ENCODE data around the gene TENM4.

TENM4 gene

DNA sequence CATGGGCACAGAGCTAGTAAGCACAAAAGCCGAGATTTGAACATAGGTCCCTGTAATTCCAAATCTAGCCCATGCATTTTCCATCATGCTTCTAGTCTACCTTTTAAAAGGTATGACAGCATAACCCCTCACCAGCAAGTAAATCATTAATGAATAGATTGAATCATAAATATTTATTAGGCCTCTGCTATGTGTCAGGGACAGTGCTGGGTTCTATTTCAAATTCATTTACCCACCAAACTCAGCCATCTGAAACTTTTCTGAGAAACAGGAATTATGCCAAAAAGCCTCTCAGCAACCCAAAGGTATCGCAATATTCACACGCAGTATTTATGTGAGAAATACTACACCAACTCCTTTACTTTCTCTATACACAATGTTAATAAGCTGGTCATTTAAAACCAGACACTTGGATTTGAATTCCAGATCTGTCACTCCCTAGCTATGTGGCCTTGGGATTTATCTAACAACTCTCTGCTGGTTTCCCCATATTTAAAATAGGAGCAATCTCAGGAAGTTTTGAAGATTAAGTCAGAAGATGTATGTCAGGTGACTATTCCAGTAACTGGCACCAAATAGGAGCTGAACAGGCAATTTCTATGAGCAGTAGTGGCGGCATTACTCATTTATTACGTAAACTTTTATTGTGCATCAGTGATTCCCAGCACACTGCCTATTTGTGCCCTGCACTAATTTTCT is 191.4 kb downstream of the TENM4 start:
- Histone ChIP-seq H3K4me1 (ENCODE audit: control insufficient read depth, insufficient read depth, low read length, unreplicated experiment) (no peaks in the 10 kb centered on the region), H3K36me3 (ENCODE audit: insufficient read depth, low read length) (no peaks in the 10 kb centered on the region), H3K4me3 (ENCODE audit: low read depth, low read length) (no peak overlapping the region), H2AFZ (ENCODE audit: low read length, unreplicated experiment) (no peak overlapping the region), H3K27me3 (ENCODE audit: insufficient read depth, low read length) (no peaks in the 10 kb centered on the region), H3K27ac (ENCODE audit: low read depth, low read length) (no peak overlapping the region), H3K79me2 (ENCODE audit: control insufficient read depth, insufficient read depth, low read length, unreplicated experiment) (no peaks in the 10 kb centered on the region)

DNA sequence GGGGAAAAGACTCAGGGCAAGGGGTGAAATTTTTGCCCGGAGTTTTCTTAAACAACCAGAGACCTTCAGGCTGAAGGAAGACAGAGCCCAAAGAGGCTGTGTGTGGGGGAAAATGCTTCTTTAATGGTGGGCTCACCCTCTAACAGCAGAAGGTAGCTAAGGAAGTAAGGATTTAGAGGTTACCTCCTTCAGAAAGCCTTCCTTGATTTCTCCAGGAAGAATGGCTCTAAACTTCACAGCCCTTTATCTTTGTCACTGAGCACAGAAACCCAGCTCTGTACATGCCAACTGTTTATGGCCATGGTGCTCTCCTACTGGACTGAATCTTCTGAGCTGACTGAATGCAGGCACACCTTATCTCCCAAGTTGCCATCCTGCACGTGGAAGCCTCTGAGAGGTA is 196.0 kb downstream of the TENM4 start:
- no peak overlapping the region for H2AFZ ChIP-seq (ENCODE audit: low read length, unreplicated experiment)
- H3K27me3 ChIP-seq (ENCODE audit: insufficient read depth, low read length), result no peaks in the 10 kb centered on the region
- H3K79me2 ChIP-seq (ENCODE audit: control insufficient read depth, insufficient read depth, low read length, unreplicated experiment), result no peaks in the 10 kb centered on the region
- no peaks in the 10 kb centered on the region for H3K36me3 ChIP-seq (ENCODE audit: insufficient read depth, low read length)
- no peaks in the 10 kb centered on the region for H3K4me1 ChIP-seq (ENCODE audit: control insufficient read depth, insufficient read depth, low read length, unreplicated experiment)
- no peak overlapping the region for H3K27ac ChIP-seq (ENCODE audit: low read depth, low read length)
- no peak overlapping the region for H3K4me3 ChIP-seq (ENCODE audit: low read depth, low read length)

DNA sequence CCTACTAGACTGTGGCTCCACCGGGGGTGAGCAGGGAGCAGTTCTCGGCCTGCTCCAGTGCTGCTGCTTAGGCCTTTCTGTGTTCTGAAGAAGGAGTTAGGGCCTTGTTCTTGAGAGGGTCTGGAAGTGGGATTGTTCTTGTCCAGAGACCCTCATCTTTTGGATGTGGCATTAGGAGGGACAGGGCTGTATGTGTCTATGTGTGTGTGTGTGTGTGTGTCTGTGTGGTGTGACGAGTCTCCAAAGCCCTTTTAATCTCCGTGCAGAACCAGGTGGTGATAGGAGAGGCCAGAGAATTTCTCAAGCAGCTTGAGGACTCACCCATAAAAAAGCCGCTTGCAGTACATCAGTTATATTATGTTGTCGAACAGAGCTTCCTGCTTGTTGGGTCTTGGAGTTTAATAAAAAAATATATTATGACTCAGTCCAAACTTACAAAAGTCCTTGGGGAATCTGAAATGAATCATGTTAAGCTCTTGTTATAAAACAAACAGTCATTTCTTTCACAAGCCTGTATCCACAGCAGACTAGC is 196.5 kb downstream of the TENM4 start:
- no peaks in the 10 kb centered on the region for H3K36me3 ChIP-seq (ENCODE audit: insufficient read depth, low read length)

DNA sequence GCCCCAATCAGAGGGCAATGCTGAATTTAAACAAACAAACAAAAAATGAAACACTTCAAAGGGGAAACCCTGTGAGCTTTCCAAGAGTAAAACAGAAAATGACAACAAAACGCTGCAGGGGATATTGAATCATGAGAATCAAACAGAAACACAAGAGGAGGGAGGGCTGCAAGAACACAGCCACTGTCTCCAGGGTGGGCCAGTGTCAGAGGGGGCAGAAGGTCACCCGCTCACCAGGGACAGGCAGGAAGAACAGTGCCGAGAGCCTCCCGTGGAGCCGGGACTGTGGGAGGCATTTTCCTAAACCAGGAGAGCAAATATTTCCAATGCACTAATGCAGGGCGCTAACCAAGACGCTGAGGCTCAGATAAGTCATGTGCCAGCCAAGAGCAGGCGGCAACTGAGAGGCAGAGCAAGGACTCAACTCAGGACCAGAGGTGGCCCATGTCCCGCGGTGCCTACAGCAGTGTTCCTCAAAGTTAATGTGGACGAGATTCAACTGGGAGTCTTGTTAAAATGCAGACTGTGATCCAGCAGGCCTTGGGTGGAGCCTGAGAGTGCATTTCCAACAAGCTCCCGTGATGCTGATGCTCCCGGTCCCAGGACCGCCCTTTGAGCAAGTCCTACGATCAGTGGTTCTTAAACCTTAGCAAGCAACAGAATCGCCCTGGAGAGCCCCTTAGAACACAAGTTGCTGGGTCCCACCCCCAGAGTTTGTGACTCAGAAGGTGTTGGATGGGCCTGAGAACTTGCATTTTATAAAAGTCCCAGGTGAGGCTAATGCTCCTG is 197.2 kb downstream of the TENM4 start:
- no peak overlapping the region for H3K27ac ChIP-seq (ENCODE audit: low read depth, low read length)
- H3K36me3 ChIP-seq (ENCODE audit: insufficient read depth, low read length), result no peaks in the 10 kb centered on the region
- no peak overlapping the region for H3K4me3 ChIP-seq (ENCODE audit: low read depth, low read length)
- H3K79me2 ChIP-seq (ENCODE audit: control insufficient read depth, insufficient read depth, low read length, unreplicated experiment), result no peaks in the 10 kb centered on the region
- H3K4me1 ChIP-seq (ENCODE audit: control insufficient read depth, insufficient read depth, low read length, unreplicated experiment), result no peaks in the 10 kb centered on the region
- H2AFZ ChIP-seq (ENCODE audit: low read length, unreplicated experiment), result no peak overlapping the region
- no peaks in the 10 kb centered on the region for H3K27me3 ChIP-seq (ENCODE audit: insufficient read depth, low read length)

More for the DNA sequence above, 196.5 kb downstream of the TENM4 start:
- H3K79me2 ChIP-seq (ENCODE audit: control insufficient read depth, insufficient read depth, low read length, unreplicated experiment), result no peaks in the 10 kb centered on the region
- no peak overlapping the region for H3K27ac ChIP-seq (ENCODE audit: low read depth, low read length)
- H3K27me3 ChIP-seq (ENCODE audit: insufficient read depth, low read length), result no peaks in the 10 kb centered on the region
- H3K4me1 ChIP-seq (ENCODE audit: control insufficient read depth, insufficient read depth, low read length, unreplicated experiment), result no peaks in the 10 kb centered on the region
- H2AFZ ChIP-seq (ENCODE audit: low read length, unreplicated experiment), result no peak overlapping the region
- no peak overlapping the region for H3K4me3 ChIP-seq (ENCODE audit: low read depth, low read length)

DNA sequence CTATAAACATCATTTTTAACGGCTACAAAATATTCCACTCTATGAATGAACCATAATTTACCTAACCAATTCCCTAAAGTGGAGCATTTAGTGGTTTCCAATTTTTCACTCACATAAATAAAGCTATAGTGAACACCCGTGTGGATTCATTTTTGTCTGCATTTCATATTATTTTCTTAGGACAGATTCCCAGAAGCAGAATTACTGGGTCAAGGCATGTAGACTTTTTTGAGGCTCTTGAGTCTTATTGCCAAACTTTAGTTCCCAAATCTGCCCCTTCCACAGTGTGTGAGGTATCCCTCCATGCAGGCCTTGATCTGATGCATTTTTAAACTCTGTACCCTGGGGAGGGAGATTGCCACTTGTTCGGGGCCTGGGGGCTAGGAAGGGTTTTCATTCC is 198.2 kb downstream of the TENM4 start:
- Histone ChIP-seq H3K4me3 (ENCODE audit: low read depth, low read length) (no peak overlapping the region), H3K27ac (ENCODE audit: low read depth, low read length) (no peak overlapping the region)

DNA sequence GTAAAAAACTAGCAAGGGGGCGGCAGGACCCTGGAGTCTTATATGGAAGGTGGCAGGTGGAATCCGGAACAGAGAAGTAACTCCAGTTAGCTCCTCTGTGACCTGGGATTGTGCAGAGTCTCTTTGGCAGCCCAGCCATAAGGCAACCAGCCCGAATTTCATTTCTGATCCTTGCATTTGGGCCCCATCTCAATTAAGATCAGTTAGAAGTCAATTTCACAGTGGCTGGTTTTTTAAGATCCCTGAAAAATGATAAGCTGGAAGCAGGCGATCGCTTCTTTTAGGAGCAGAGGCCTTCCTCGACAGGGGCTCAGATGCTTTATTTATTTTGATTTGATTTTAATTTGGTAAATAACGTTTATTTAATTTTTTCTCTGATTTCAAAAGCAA is 199.0 kb downstream of the TENM4 start:
- no peaks in the 10 kb centered on the region for H3K4me1 ChIP-seq (ENCODE audit: control insufficient read depth, insufficient read depth, low read length, unreplicated experiment)
- H3K36me3 ChIP-seq (ENCODE audit: insufficient read depth, low read length), result no peaks in the 10 kb centered on the region
- no peak overlapping the region for H3K4me3 ChIP-seq (ENCODE audit: low read depth, low read length)
- H3K79me2 ChIP-seq (ENCODE audit: control insufficient read depth, insufficient read depth, low read length, unreplicated experiment), result no peaks in the 10 kb centered on the region
- H3K27me3 ChIP-seq (ENCODE audit: insufficient read depth, low read length), result no peaks in the 10 kb centered on the region
- H2AFZ ChIP-seq (ENCODE audit: low read length, unreplicated experiment), result no peak overlapping the region
- no peak overlapping the region for H3K27ac ChIP-seq (ENCODE audit: low read depth, low read length)

More for the DNA sequence above, 198.2 kb downstream of the TENM4 start:
- no peak overlapping the region for H2AFZ ChIP-seq (ENCODE audit: low read length, unreplicated experiment)
- no peaks in the 10 kb centered on the region for H3K36me3 ChIP-seq (ENCODE audit: insufficient read depth, low read length)
- H3K4me1 ChIP-seq (ENCODE audit: control insufficient read depth, insufficient read depth, low read length, unreplicated experiment), result no peaks in the 10 kb centered on the region
- H3K27me3 ChIP-seq (ENCODE audit: insufficient read depth, low read length), result no peaks in the 10 kb centered on the region
- no peaks in the 10 kb centered on the region for H3K79me2 ChIP-seq (ENCODE audit: control insufficient read depth, insufficient read depth, low read length, unreplicated experiment)

DNA sequence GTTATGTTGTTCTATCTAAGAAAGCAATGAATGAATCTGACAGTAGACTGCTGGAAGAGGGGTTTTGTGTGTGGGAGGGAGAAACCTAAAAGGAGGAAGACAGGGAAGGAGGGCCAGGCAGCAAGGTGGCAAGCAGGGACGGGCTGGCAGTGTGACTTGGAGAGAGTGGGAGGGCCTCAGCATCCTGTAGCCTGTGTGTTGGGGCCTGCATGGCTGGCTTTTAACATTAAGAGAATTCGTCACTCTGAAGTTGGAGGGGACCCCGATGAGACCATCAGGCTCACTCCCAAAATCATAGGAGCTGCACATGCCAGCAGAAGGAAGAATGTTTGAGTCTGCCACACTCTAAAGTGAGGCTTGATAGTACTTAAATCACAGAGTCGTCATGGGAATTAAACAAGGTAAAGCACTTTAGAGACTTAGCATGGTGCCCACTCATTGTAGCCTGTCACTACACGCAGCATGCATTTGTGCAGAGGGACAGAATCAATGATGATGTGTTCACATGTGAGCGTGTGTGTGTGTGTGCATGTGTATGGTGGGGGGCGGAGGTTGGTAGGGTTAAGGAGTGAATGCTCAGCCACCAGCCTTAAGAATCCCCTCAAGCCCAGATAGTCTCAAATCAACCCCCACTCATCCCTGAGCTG is 199.5 kb downstream of the TENM4 start:
- H3K79me2 ChIP-seq (ENCODE audit: control insufficient read depth, insufficient read depth, low read length, unreplicated experiment), result no peaks in the 10 kb centered on the region
- no peak overlapping the region for H2AFZ ChIP-seq (ENCODE audit: low read length, unreplicated experiment)
- H3K36me3 ChIP-seq (ENCODE audit: insufficient read depth, low read length), result no peaks in the 10 kb centered on the region
- no peaks in the 10 kb centered on the region for H3K4me1 ChIP-seq (ENCODE audit: control insufficient read depth, insufficient read depth, low read length, unreplicated experiment)
- H3K4me3 ChIP-seq (ENCODE audit: low read depth, low read length), result no peak overlapping the region
- H3K27ac ChIP-seq (ENCODE audit: low read depth, low read length), result no peak overlapping the region
- no peaks in the 10 kb centered on the region for H3K27me3 ChIP-seq (ENCODE audit: insufficient read depth, low read length)

DNA sequence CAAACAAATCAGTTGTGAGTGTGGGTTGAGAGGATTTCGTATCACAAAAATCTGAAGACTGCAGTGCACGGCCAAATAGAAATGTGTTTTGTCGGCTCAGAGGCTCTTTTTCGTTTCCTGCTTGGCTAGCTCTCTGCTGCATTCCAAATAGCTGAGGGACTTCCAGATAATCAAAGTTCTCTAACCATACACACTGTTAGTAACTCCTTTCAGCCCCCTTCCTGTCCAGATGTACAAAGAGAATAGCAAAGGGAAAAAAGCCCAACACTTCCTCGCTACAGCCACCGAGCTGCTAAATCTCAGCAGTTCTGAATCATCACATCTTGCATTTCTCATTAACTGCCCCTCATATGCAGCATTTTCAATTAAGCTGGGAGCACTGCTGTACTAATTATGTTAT is 203.1 kb downstream of the TENM4 start:
- H3K27ac ChIP-seq (ENCODE audit: low read depth, low read length), result no peak overlapping the region
- no peaks in the 10 kb centered on the region for H3K36me3 ChIP-seq (ENCODE audit: insufficient read depth, low read length)
- no peaks in the 10 kb centered on the region for H3K27me3 ChIP-seq (ENCODE audit: insufficient read depth, low read length)
- H3K4me3 ChIP-seq (ENCODE audit: low read depth, low read length), result no peak overlapping the region
- no peaks in the 10 kb centered on the region for H3K4me1 ChIP-seq (ENCODE audit: control insufficient read depth, insufficient read depth, low read length, unreplicated experiment)
- H3K79me2 ChIP-seq (ENCODE audit: control insufficient read depth, insufficient read depth, low read length, unreplicated experiment), result no peaks in the 10 kb centered on the region
- no peak overlapping the region for H2AFZ ChIP-seq (ENCODE audit: low read length, unreplicated experiment)

DNA sequence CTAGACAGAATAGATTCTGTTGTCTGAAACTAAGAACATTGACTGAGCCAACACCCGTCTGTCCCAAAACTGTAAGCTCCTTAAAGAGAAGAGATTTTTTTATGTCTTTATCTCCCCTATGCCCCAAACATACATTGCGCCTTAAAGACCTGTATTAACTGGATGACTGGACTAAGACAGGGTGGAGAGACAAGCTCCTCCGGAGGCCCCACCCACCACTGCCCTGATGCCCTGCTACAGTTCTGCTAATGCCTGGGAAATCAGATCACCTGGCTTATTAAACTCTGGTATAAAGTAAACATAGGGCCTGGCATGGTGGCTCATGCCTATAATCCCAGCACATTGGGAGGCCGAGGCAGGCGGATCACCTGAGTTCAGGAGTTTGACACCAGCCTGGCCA is 203.7 kb downstream of the TENM4 start:
- H3K36me3 ChIP-seq (ENCODE audit: insufficient read depth, low read length), result no peaks in the 10 kb centered on the region
- H3K27me3 ChIP-seq (ENCODE audit: insufficient read depth, low read length), result no peaks in the 10 kb centered on the region
- H3K4me1 ChIP-seq (ENCODE audit: control insufficient read depth, insufficient read depth, low read length, unreplicated experiment), result no peaks in the 10 kb centered on the region
- H3K79me2 ChIP-seq (ENCODE audit: control insufficient read depth, insufficient read depth, low read length, unreplicated experiment), result no peaks in the 10 kb centered on the region
- H3K4me3 ChIP-seq (ENCODE audit: low read depth, low read length), result no peak overlapping the region
- H3K27ac ChIP-seq (ENCODE audit: low read depth, low read length), result no peak overlapping the region
- no peak overlapping the region for H2AFZ ChIP-seq (ENCODE audit: low read length, unreplicated experiment)

DNA sequence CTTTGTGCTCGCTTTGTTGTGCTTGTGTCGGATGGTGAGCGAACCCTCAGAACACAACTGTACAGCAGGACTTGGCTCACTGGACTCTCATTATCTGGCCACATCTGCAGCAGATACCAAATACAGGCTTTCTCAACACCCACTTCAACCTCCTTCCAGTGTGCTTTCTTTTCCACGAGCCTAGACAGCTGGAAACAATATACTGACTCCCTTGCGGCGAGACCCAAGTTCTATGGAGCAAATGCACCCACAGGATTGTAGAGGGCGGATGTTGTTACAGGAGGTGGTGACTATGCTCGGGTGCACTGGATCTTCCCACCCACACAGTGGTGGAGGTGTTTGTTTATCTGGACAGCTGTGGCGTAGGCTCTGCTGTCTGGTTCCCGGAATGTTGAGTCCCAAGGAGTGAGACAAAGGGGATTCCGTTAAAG is 204.3 kb downstream of the TENM4 start:
- no peak overlapping the region for H3K4me3 ChIP-seq (ENCODE audit: low read depth, low read length)
- no peaks in the 10 kb centered on the region for H3K27me3 ChIP-seq (ENCODE audit: insufficient read depth, low read length)
- H3K27ac ChIP-seq (ENCODE audit: low read depth, low read length), result no peak overlapping the region
- H3K4me1 ChIP-seq (ENCODE audit: control insufficient read depth, insufficient read depth, low read length, unreplicated experiment), result no peaks in the 10 kb centered on the region
- H3K79me2 ChIP-seq (ENCODE audit: control insufficient read depth, insufficient read depth, low read length, unreplicated experiment), result no peaks in the 10 kb centered on the region
- no peaks in the 10 kb centered on the region for H3K36me3 ChIP-seq (ENCODE audit: insufficient read depth, low read length)
- H2AFZ ChIP-seq (ENCODE audit: low read length, unreplicated experiment), result no peak overlapping the region
